ENCODE measurements around the gene HOXB6. TPM values are rescaled to one million over a fixed set of nuclear protein-coding genes. Genes with fewer than 3 reads are reported as not detected.

HOXB6 gene
- total RNA-seq, 6 donors from 2014 or later = 1.1 to 11.3 (median 7.0) TPM

GRCh38 chr17:48611213-48611612 is 6.4 kb upstream of the HOXB6 start:
- H3K36me3 ChIP-seq = no peaks in the 10 kb centered on the region
- peaks cover 4 to 85% (median 55%) of the 10 kb centered on the region in 4 donors for H3K27me3 ChIP-seq
- 3% methylated on average over 20 to 22 of the region's 22 CpGs for WGBS, 2 donors
- peak overlapping the region in 3 of 4 donors; percentile 68 to 72 (median 69) for H3K27ac ChIP-seq
- H3K9me3 ChIP-seq = no peaks in the 10 kb centered on the region
- peak in 1 of 2 donors; percentile 25 for ATAC-seq (ENCODE audit: low FRiP score in 2 of 2)
- H3K4me3 ChIP-seq = peak overlapping the region; percentile 44 to 62 (median 50)
- DNase-seq = no peak
- peaks cover 18 to 50% (median 38%) of the 10 kb centered on the region in 4 donors for H3K4me1 ChIP-seq
- no peak for TF ChIP-seq EP300 (IDR thresholded peaks at IDR 0.05)
- TF ChIP-seq CTCF (IDR thresholded peaks at IDR 0.05) = no peak
- TF ChIP-seq POLR2AphosphoS5 (IDR thresholded peaks at IDR 0.05) = no peak
- no peak for TF ChIP-seq POLR2A (IDR thresholded peaks at IDR 0.05)

GRCh38 chr17:48610282-48611211 is 5.8 kb upstream of the HOXB6 start, which contains the start of gene HOXB7:
Gene HOXB7 (minus strand): TSS chr17:48611017. CDS start chr17:48610918, 99 bp downstream.
- Histone ChIP-seq H3K36me3 (no peaks in the 10 kb centered on the region), H3K9me3 (no peaks in the 10 kb centered on the region), H3K4me1 (peaks cover 18 to 50% (median 38%) of the 10 kb centered on the region in 4 donors), H3K27ac (peak within 1 kb of the TSS in 3 of 4 donors; percentile 68 to 72 (median 69)), H3K27me3 (peaks cover 4 to 84% (median 56%) of the 10 kb centered on the region in 4 donors), H3K4me3 (peak within 1 kb of the TSS; percentile 44 to 62 (median 50))
- 1 to 2% methylated on average over 43 to 51 of the region's 79 CpGs for WGBS, 2 donors
- ATAC-seq (ENCODE audit: low FRiP score in 2 of 2) = peak in 1 of 2 donors; percentile 81
- TF ChIP-seq EP300 (IDR thresholded peaks at IDR 0.05) = no peak
- no peak for TF ChIP-seq POLR2A (IDR thresholded peaks at IDR 0.05)
- TF ChIP-seq POLR2AphosphoS5 (IDR thresholded peaks at IDR 0.05) = no peak
- no peak for TF ChIP-seq CTCF (IDR thresholded peaks at IDR 0.05)
- DNase-seq = peak; percentile 29 to 95

GRCh38 chr17:48609759-48610281 is 5.0 kb upstream of the HOXB6 start:
- no peak for TF ChIP-seq EP300 (IDR thresholded peaks at IDR 0.05)
- no peak for TF ChIP-seq CTCF (IDR thresholded peaks at IDR 0.05)
- no peak for TF ChIP-seq POLR2AphosphoS5 (IDR thresholded peaks at IDR 0.05)
- TF ChIP-seq POLR2A (IDR thresholded peaks at IDR 0.05) = no peak
- Histone ChIP-seq H3K36me3 (no peaks in the 10 kb centered on the region), H3K27me3 (peaks cover 4 to 82% (median 56%) of the 10 kb centered on the region in 4 donors), H3K4me3 (peak overlapping the region in 3 of 4 donors; percentile 44 to 62 (median 53)), H3K4me1 (peaks cover 18 to 50% (median 38%) of the 10 kb centered on the region in 4 donors), H3K27ac (peak overlapping the region in 1 of 4 donors; percentile 69), H3K9me3 (no peaks in the 10 kb centered on the region)
- 8 to 12% methylated on average over 12 to 14 of the region's 15 CpGs for WGBS, 2 donors
- DNase-seq = no peak
- ATAC-seq (ENCODE audit: low FRiP score in 2 of 2) = no peak

- no peak for TF ChIP-seq CTCF (IDR thresholded peaks at IDR 0.05)
- TF ChIP-seq POLR2AphosphoS5 (IDR thresholded peaks at IDR 0.05) = no peak
- no peak for TF ChIP-seq POLR2A (IDR thresholded peaks at IDR 0.05)
- no peak for TF ChIP-seq EP300 (IDR thresholded peaks at IDR 0.05)
- Histone ChIP-seq H3K4me1 (peaks cover 14 to 42% (median 35%) of the 10 kb centered on the region in 4 donors), H3K36me3 (no peaks in the 10 kb centered on the region), H3K9me3 (no peaks in the 10 kb centered on the region), H3K27me3 (peaks cover 4 to 80% (median 52%) of the 10 kb centered on the region in 4 donors), H3K27ac (no peak overlapping the region), H3K4me3 (no peak overlapping the region)
- no peak for ATAC-seq (ENCODE audit: low FRiP score in 2 of 2)
- DNase-seq = no peak
Measured at GRCh38 chr17:48609033-48609432, 4.2 kb upstream of the HOXB6 start.

Data from upper lobe of left lung (tissue), 6 donors.